GM19455 (cell line): ENCODE measurements around the gene DSTN.
"Not testable (repeated sequence)": the region's sequence is repeated elsewhere in the genome, so short reads cannot be mapped to it uniquely, and the experiment has no call there.

Experiments
- ATAC-seq: cut with Tn5 transposase; IDR thresholded peaks from one replicate; pipeline ENCODE4 v1.9.1; 2021; ENCODE audit not compliant: unreplicated experiment

DSTN gene

GRCh38 chr20:17647391-17648314 lies 77.8 kb downstream of the DSTN start:
- ATAC-seq: no peak

- no peak for ATAC-seq
These were observed 78.4 kb downstream of the DSTN start for GRCh38 chr20:17648315-17648646.

DNA sequence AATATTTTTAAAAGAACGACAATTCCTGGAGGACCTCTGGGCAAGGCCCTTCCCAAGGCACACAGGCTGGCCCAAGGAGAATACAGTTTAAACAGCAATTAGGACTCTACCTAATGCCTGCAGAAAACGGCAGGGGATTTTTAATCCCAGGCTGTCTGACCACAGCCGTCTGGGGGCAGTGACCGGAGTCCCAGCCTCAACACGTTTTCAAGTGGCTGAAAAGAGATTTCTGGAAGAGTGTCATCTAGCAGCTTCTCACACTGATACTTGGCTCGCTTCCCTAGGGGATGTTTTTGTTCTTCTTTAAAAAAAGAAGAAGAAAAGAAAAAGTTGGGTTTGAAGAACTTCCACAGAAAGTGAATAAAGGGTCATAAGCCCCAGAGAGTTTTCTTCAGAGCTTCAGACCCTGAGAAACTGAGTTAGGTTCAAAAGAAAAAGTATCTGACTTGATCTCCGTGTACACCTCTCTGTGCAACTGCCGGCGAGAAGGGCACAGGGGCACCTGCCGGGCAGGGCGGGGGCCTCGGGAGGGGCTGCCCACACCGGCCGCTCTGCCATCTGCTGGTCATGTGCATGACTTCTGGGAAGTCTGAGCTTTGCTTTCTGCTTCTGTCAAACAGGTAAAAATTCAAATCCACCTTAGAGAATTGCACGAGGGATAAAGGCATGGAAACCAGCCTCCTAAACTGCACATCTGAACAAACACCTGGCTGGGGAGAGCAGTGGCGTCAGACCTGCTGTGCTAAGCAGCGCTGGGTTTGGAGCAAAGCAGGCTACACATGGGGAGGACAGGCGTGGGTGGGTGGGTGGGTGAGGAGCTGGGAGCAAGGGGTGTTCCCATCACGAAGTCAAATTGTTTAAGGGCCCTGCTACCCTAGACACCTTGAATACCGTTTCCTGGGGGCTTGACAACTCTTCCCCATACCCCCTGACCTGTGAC lies 79.2 kb downstream of the DSTN start:
- ATAC-seq: no peak

- ATAC-seq: no peak
These were observed 80.6 kb downstream of the DSTN start for GRCh38 chr20:17650301-17651128.

- ATAC-seq: no peak
These were observed 81.4 kb downstream of the DSTN start for GRCh38 chr20:17651129-17651759.

DNA sequence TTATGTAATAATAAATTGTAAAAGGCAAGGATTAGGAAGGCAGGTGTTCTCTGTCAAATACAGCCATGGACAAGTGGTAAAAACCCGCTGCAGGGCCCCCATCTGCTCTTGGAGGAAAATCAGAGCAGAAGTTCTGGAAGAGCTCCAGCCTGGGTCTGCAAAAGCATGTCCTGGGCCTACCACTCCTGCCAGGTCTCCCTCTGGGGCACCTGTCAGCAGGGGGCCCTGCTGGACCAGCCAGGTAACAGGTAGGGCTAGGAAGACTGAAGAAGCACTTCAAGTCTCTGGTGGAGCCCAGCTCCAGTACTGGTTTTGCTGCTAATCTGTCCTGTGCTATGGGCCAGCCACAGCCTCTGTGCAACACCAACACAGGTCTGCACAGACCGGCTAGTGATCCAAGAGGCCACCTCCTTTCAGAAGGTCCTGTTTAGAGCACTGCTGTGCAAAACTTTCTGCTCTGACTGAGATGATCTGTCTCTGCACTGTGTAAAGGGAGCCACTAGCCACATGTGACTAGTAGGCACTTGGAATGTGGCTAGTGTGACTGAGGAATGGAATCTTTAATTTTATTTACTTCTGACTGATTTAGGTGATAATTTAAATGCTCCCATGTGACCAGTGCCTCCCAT lies 82.0 kb downstream of the DSTN start:
- ATAC-seq: no peak

- ATAC-seq: no peak
These were observed 82.5 kb downstream of the DSTN start for GRCh38 chr20:17652411-17652810.

GRCh38 chr20:17653835-17654648 lies 84.2 kb downstream of the DSTN start:
- no peak for ATAC-seq

GRCh38 chr20:17654649-17655285 lies 84.9 kb downstream of the DSTN start:
- ATAC-seq: no peak

- no peak for ATAC-seq
These were observed 85.4 kb downstream of the DSTN start for GRCh38 chr20:17655286-17655651.

DNA sequence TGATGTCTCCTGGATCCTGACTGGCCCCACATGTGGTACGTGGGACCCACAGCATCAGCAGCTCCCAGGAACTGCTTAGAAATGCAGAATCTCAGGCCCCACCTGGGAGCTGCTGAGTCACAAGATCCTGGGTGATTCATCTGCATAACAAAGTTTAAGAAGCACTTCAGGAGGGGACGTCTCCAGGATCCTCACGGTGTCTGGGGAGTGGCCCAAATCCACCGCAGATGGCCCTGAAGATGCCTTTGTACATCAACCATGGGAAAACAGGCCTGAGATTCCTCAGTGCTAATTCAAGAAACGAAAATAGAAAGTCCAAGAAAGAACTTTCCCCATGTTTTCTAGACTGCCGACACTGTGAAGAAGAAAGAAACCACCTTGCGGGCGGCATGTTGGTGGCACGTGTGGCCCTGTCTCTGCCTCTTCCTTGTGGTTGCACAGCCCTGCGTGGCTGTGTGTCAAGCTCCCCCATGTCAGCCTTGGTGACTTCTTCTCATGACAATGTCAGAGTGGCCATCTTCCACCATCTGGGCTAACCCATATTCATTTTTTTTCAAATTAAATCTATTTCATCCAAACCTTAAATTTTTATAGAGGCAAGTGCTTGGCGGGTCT lies 86.1 kb downstream of the DSTN start:
- ATAC-seq: no peak

GRCh38 chr20:17657079-17657825 lies 87.4 kb downstream of the DSTN start:
- ATAC-seq: no peak

DNA sequence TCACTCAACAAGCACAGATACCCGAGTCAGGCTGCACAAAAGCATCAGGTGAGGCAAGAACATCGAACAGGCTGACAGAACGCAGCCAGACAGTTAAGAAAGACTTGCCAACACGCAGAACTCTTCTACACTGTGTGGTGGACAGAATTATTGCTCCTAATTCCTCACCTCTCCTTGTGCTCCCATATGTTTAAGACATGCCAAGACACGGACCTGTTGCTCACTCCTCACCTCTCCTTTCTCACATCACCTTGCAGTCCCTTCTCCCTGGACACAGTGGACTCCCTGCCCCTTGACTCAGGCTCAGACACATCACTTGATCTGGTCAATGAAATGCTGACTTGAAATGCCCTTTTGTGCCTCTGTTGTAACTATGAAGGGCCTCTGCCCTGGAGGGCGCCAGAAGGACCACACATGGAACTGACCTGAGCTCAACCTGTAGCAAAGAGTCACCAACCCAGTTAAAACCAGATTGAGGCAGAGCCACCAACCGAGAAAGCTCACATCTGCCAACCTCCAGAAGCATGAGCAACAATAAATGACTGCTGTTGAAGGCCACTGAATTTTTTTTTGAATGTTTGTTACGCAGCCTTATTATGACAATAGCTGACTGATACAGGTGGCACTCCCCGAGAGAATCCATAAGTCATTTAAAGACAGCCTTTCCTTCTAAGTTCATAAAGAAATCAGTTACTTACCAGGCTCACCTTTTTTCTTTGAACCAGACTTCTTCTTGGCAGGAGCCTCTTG lies 88.2 kb downstream of the DSTN start:
- ATAC-seq: no peak

DNA sequence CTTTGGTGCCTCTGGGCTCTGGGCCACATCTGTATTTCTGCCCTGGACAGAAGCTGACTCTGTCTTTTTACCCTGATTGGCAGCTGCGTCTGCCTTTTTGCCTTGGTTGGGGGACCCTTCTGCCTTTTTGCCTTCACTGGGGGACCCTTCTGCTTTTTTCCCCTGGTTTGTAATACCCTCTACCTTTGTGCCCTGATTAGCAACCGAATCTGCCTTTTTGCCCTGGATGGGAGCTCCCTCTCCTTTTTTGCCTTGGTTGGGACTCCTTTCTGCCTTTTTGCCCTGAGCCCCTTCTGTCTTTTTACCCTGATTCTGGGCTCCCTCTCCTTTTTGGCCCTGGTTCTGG lies 88.7 kb downstream of the DSTN start:
- ATAC-seq: no peak

- ATAC-seq: not testable (repeated sequence)
These were observed 89.5 kb downstream of the DSTN start for GRCh38 chr20:17659344-17659743.
